NCI-H1417 (cell line): ENCODE measurements around the gene YIPF5.

Experiments
- DNase-seq, 3 experiments: peaks; one replicate each; lab custom pipeline; 2025; lab: John Stamatoyannopoulos, UW

Gene YIPF5

GRCh38 chr5:144179226-144179625 lies 8.8 kb upstream of the YIPF5 start:
- DNase-seq: no peak

- no peak for DNase-seq
Measured at GRCh38 chr5:144177548-144177947, 7.1 kb upstream of the YIPF5 start.

GRCh38 chr5:144173766-144174165 lies 3.3 kb upstream of the YIPF5 start:
- DNase-seq: no peak

- no peak for DNase-seq
Measured at GRCh38 chr5:144169904-144170275, 569 bp downstream of the YIPF5 start.

DNA sequence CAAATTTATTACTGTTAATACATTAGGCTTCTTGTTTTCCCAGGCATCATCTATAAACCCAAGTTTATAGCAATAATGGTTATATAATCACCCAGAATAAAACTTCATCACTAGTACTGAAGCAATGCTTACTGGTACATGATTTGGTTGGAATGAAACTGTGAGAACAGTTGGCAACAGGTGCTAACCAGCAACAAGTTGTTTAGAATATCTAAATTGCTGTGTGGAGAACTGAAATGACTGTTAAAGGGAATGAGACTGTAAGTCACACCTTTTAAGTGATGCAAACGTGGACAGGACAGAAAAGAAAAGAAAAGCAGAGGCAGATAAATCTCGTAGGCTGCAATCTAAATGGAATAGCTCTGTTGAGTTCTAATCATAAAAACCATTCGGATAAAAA lies 2.5 kb downstream of the YIPF5 start:
- DNase-seq: no peak

GRCh38 chr5:144166696-144167095 lies 3.8 kb downstream of the YIPF5 start:
- DNase-seq: no peak

- DNase-seq: no peak
Measured at GRCh38 chr5:144162686-144163085, 7.8 kb downstream of the YIPF5 start.

DNA sequence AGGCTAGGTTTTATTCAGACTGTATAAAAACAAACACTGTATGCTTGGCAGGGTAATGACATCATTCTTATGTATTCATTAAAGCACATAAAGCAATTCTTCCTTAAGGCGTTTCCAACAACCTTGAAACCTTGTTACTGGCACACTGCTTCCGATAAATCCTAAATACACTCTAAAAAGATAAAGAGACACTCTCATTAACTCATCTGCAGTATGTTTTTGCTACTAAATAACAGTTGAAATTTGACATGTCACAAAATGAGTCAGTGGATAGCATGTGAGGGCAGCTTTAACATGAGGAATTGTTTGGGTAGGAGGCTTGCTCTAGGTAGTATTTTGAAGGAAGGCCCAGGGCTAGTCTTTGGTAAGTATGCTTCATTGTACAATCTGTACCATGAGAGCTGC lies 13.7 kb downstream of the YIPF5 start:
- no peak for DNase-seq

- DNase-seq: no peak
Measured at GRCh38 chr5:144151026-144151425, 19.4 kb downstream of the YIPF5 start.

DNA sequence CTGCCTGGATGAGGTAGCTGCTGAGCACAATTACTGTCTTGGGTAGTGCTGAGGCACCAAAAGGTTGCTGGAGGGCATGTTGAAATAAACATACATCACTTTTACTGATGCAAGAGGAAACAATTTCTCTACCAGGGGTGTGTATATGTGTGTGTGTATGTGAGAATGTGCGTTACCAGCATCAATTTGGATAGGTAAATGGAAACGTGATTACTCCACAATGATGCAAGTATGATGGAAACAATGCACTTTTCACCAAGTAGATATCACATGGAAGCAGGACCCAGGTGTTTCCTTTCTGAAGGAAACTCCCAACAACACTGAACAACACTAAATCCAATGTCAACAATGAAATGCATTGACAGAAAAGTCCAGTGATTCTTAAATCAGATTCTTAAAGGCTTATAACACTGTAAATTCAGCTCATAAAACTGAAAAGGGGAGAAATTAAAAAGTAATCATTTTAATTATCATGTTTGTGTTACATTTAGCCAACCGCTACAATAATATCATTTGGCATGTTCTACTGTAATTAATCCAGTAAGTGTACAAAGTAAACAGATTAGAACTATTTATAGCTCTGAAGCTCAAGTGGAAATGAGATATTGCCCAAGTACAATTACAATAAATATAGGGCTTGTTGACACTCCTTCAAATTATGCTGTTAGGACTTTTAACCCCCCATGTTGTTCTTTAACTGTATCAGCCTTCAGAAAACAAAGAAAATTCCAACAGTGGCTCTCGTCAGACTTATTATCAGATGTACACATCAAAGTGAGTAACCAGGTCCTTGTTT lies 25.3 kb downstream of the YIPF5 start:
- DNase-seq: peak in 2 of 3 experiments; percentile 42 to 83

DNA sequence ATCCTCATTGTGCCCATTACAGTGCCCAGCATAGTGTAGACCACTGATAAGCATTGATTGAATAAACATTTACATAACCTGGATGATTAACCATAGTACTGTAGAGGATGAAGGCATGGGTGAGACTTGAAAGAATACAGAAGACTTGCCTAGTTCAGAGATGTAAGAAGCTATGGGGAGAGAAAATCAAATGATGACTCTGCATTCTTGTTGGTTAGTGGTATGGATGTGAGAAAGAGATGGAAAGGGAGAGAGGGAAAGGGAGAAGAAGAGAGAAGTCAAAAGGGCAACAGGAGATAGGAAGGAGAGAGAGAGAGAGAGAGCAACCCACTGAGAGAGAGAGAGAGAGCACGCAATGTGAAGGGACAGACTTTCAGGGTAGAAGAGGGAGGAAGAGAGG lies 26.8 kb downstream of the YIPF5 start:
- no peak for DNase-seq

- no peak for DNase-seq
Measured at GRCh38 chr5:144142824-144143162, 27.7 kb downstream of the YIPF5 start.

- peak in 2 of 3 experiments; percentile 41 to 42 for DNase-seq
Measured at GRCh38 chr5:144142139-144142823, 28.2 kb downstream of the YIPF5 start.

- peak in 1 of 3 experiments; percentile 10 for DNase-seq
Measured at GRCh38 chr5:144141585-144141984, 28.9 kb downstream of the YIPF5 start.

- DNase-seq: peak in 1 of 3 experiments; percentile 17
Measured at GRCh38 chr5:144139586-144139985, 30.9 kb downstream of the YIPF5 start.

GRCh38 chr5:144135113-144135762 lies 35.2 kb downstream of the YIPF5 start:
- no peak for DNase-seq

DNA sequence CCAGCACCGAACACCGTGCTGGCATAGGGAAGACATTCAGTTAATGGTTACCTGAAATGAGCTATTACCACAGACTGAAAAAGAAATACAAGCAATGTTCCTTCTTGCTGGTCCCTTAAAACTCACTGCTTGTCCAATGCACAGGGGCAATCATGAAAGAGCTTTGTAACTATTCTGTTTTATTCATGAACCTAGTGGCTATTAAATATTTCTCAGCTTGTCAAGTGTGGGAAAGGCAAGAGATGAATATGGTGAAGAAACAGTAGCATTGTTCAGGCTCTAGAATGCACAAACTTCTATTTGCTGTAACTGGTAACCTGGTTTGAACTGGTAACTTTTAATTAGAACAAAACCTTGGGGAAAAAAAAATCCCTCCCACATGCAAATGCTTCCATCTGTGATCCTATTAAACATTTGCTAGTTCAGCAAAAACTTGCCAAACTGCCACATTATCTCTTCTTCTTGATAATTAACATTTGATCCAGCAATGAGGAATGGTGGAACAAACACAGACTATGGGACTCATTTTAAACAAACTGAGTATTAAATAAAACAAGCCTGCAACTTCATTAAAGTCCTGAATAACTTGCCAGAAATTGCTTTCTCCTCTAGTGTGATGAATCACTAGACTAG lies 36.1 kb downstream of the YIPF5 start:
- DNase-seq: no peak

DNA sequence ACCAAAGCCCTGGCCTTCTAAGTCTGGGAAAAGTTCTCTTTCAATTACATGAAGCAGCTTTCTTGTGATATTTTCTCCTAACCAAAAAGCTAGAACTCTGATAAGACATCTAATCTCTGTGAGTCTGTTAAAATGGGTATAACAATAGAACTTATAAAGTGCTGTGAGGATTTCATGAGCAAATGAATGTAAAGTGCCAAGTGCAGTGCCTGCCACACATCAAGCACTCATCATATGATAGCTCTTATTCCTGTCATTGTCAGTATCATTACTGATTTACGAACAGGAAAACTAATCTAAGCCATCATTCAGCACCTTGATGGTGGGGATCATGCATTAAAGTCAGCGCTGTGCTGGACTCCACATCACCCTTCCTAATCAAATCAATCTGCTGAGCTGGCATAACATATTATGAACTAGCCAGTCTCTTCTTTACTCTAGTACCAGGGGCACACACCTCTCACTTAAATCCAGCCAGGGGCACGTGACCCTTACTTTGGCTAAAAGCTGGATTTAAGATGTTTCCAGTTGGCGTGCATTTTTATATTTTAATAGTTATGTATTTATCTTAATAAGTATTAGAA lies 37.3 kb downstream of the YIPF5 start:
- no peak for DNase-seq

GRCh38 chr5:144131261-144131660 lies 39.2 kb downstream of the YIPF5 start:
- DNase-seq: no peak

DNA sequence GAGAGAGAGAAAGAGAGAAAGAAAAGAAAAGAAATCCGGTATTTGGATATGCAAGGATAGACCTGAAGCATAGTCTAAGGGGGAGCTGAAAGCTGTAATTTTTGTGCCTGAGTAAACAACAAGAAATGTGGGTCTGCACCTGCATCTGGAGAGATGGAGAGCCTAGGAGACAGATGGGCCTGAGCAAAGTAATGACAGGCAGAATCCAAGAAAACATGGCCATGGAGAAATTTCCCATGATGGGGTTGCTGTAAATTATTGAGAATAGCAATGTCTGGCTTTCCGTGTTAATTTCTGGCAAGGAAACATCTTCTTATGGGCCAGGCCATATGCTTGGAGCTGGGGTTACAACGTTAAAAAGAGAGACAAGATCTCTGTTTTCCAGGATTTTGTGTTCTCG lies 40.2 kb downstream of the YIPF5 start:
- no peak for DNase-seq

DNA sequence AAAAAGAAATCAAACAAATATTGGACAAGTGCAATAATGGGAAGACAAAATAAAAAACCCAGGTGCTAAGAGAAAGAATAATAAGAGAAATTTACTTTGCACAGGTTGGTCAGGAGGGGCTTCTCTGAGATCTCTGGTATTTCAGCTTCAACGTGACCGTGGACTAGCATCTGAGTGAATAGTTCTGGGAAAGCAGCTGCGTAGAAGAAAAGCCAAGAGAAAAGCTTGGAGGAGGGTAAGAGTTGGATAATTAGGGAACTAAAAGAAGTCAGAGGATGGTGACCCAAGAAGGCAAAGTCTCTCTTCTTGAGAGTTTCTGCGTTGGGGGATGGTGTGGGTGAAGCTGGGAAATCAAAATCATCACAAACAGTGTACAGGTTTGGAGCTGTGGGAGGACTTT lies 41.6 kb downstream of the YIPF5 start:
- DNase-seq: no peak

DNA sequence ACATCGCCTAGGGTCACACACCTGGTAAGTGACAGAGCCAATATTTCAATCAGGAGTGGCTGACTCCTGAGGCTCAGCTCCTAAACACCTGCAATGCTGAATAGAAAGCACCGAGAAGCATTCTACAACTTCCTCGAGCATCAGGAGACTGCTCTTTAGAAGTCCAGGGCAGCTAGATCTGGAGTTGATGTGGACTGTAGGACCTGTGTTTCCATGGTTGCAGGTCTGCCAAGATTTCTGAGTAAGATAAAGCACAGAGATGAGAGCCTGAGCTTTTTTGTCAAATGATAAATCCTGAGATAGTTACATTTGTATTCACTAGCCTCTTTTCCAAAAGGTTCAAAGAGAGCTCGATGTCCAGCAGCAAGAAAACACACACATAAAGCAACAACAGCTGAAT lies 43.8 kb downstream of the YIPF5 start:
- no peak for DNase-seq
